ENCODE data around the gene RAP1A.
A peak's percentile ranks its signal among the peaks of the same experiment; 100 is the strongest.

DNA sequence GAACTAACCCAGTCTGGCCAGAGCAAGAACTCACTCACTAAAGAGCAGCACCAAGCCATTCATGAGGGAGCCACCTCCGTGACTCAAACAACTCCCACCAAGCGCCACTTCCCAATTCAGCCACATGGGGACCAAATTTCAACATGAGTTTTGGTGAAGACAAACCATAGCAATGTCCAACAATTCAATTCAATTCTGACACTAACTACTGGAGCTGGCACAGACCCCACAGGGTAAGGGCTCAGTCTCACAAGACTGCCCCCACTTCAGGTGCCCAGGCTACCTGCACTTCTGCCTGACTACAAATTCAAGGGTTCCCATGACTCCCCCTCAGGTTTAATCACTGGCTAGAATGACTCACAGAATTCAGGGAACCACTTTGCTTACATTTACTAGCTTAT, 48.8 kb upstream of the RAP1A start:
- TF ChIP-seq, protein P1, sequence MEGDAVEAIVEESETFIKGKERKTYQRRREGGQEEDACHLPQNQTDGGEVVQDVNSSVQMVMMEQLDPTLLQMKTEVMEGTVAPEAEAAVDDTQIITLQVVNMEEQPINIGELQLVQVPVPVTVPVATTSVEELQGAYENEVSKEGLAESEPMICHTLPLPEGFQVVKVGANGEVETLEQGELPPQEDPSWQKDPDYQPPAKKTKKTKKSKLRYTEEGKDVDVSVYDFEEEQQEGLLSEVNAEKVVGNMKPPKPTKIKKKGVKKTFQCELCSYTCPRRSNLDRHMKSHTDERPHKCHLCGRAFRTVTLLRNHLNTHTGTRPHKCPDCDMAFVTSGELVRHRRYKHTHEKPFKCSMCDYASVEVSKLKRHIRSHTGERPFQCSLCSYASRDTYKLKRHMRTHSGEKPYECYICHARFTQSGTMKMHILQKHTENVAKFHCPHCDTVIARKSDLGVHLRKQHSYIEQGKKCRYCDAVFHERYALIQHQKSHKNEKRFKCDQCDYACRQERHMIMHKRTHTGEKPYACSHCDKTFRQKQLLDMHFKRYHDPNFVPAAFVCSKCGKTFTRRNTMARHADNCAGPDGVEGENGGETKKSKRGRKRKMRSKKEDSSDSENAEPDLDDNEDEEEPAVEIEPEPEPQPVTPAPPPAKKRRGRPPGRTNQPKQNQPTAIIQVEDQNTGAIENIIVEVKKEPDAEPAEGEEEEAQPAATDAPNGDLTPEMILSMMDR (IDR thresholded peaks at IDR 0.05; ENCODE audit: extremely low read depth in 1 of 2, insufficient read depth in 1 of 2, low read depth in 1 of 2, low read length in 2 of 2) = peak; percentile 9 to 19
- TF ChIP-seq EZH2 (IDR thresholded peaks at IDR 0.05; ENCODE audit: borderline replicate concordance, low read depth, low read length, severe bottlenecking) (no peak), POLR2A (IDR thresholded peaks at IDR 0.05; ENCODE audit: low read depth, low read length) (no peak), GATA2 (IDR thresholded peaks at IDR 0.05; ENCODE audit: insufficient read depth, insufficient read length, low read depth, low read length) (no peak), POLR2AphosphoS5 (IDR thresholded peaks at IDR 0.05; ENCODE audit: insufficient read depth, low read depth, low read length) (no peak)
- TF ChIP-seq, protein P2, sequence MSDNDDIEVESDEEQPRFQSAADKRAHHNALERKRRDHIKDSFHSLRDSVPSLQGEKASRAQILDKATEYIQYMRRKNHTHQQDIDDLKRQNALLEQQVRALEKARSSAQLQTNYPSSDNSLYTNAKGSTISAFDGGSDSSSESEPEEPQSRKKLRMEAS (IDR thresholded peaks at IDR 0.05; ENCODE audit: insufficient read depth, insufficient read length) = no peak
